IMR-90 (cell line): ENCODE results near the gene WLS. TPM values are rescaled to one million over a fixed set of nuclear protein-coding genes. Genes with fewer than 3 reads are reported as not detected.

Experiments used
- ATAC-seq: fragments of 200-7000 bp; cut with Tn5 transposase; 2 replicates; pipeline ENCODE4 v1.9.1; 2020; ENCODE audit warnings: low read depth, mild to moderate bottlenecking, moderate library complexity
- BruUV-seq: library from RNA; stranded (reverse); fragments of 400-500 nt; replicated peaks from 2 replicates; lab custom pipeline; 2021; lab: Mats Ljungman, UMichigan
- CTCF ChIA-PET: fragments of 300-600 bp; formaldehyde crosslinking; extraction: SDS; loops from one replicate; lab custom pipeline; 2021; ENCODE audit warnings: antibody characterized with exemption; lab: Yijun Ruan, JAX
- POLR2A ChIA-PET: fragments of 300-600 bp; sonication (Branson Sonifier 250); formaldehyde crosslinking; loops from one replicate; lab custom pipeline; 2022; ENCODE audit warnings: antibody characterized with exemption; ENCODE audit not compliant: unreplicated experiment; lab: Charles Lee
- DNase-seq: peaks from one replicate; pipeline ENCODE4 v3.0.0; 2013
- H2AFZ ChIP-seq: replicated peaks from 2 replicates; pipeline ENCODE3; 2013; ENCODE audit warnings: low read length, mild to moderate bottlenecking; ENCODE audit not compliant: poor library complexity
- H2AK5ac ChIP-seq: 2 replicates; pipeline ENCODE4 v1.6.1; 2013; ENCODE audit warnings: low read depth, low read length, inconsistent platforms
- H2AK9ac ChIP-seq: replicated peaks from 2 replicates; pipeline ENCODE3; 2013; ENCODE audit warnings: mild to moderate bottlenecking, low read depth, low read length, moderate library complexity; ENCODE audit not compliant: poor library complexity
- H2BK120ac ChIP-seq: 2 replicates; pipeline ENCODE4 v1.6.1; 2013; ENCODE audit warnings: low read depth, low read length, inconsistent platforms
- H2BK15ac ChIP-seq: 3 replicates; pipeline ENCODE4 v1.6.1; 2013; ENCODE audit warnings: low read depth, low read length, inconsistent platforms
- H2BK20ac ChIP-seq: 2 replicates; pipeline ENCODE4 v1.6.1; 2013; ENCODE audit warnings: low read depth, mild to moderate bottlenecking, inconsistent platforms, low read length, moderate library complexity
- H2BK5ac ChIP-seq: 2 replicates; pipeline ENCODE4 v1.6.1; 2013; ENCODE audit warnings: mild to moderate bottlenecking, low read depth, low read length, inconsistent platforms; ENCODE audit not compliant: poor library complexity, severe bottlenecking
- H3K14ac ChIP-seq: replicated peaks from 2 replicates; pipeline ENCODE4 v1.6.1; 2013; ENCODE audit warnings: low read depth, low read length, inconsistent platforms
- H3K18ac ChIP-seq: 2 replicates; pipeline ENCODE4 v1.6.1; 2013; ENCODE audit warnings: low read depth, low read length, control low read depth
- H3K23ac ChIP-seq: 2 replicates; pipeline ENCODE4 v1.6.1; 2013; ENCODE audit warnings: low read depth, low read length, inconsistent platforms
- H3K27ac ChIP-seq: 2 replicates; pipeline ENCODE4 v1.5.1; 2013; ENCODE audit warnings: mild to moderate bottlenecking, control low read depth, low read length; ENCODE audit not compliant: insufficient read depth
- H3K27me3 ChIP-seq: 2 replicates; pipeline ENCODE4 v1.6.1; 2013; ENCODE audit warnings: low read length; ENCODE audit not compliant: control insufficient read depth, insufficient read depth
- H3K36me3 ChIP-seq: 2 replicates; pipeline ENCODE4 v1.6.1; 2013; ENCODE audit warnings: low read length, mixed read lengths; ENCODE audit not compliant: control insufficient read depth, insufficient read depth
- H3K4ac ChIP-seq: 2 replicates; pipeline ENCODE4 v1.6.1; 2013; ENCODE audit warnings: low read depth, low read length, inconsistent platforms
- H3K4me1 ChIP-seq: 2 replicates; pipeline ENCODE4 v1.6.1; 2013; ENCODE audit warnings: low read length, mixed read lengths; ENCODE audit not compliant: control insufficient read depth, insufficient read depth
- H3K4me2 ChIP-seq: 2 replicates; pipeline ENCODE4 v1.6.1; 2013; ENCODE audit warnings: low read depth, mild to moderate bottlenecking, control low read depth, low read length, moderate library complexity
- H3K4me3 ChIP-seq: 2 replicates; pipeline ENCODE4 v1.5.1; 2013; ENCODE audit warnings: low read depth, mild to moderate bottlenecking, control low read depth, low read length, moderate library complexity; ENCODE audit not compliant: insufficient read depth
- H3K56ac ChIP-seq: 2 replicates; pipeline ENCODE4 v1.6.1; 2013; ENCODE audit warnings: low read length, inconsistent platforms; ENCODE audit not compliant: insufficient read depth; ENCODE audit errors: extremely low read depth
- H3K79me1 ChIP-seq, 2 experiments: 2 replicates each; pipeline ENCODE4 v1.6.1; 2013; ENCODE audit warnings: low read length in 2 of 2, inconsistent platforms in 1 of 2, low read depth in 1 of 2
- H3K9ac ChIP-seq: 2 replicates; pipeline ENCODE4 v1.6.1; 2013; ENCODE audit warnings: low read depth, low read length, control low read depth
- H3K9me1 ChIP-seq: 2 replicates; pipeline ENCODE4 v1.6.1; 2013; ENCODE audit warnings: low read length, inconsistent platforms; ENCODE audit not compliant: insufficient read depth
- H3K9me3 ChIP-seq: 2 replicates; pipeline ENCODE4 v1.6.1; 2013; ENCODE audit warnings: low read length; ENCODE audit not compliant: control insufficient read depth, insufficient read depth
- H4K20me1 ChIP-seq: 2 replicates; pipeline ENCODE4 v1.6.1; 2013; ENCODE audit warnings: low read length, inconsistent platforms; ENCODE audit not compliant: insufficient read depth
- H4K5ac ChIP-seq: 2 replicates; pipeline ENCODE4 v1.6.1; 2013; ENCODE audit warnings: mild to moderate bottlenecking, low read depth, low read length, control low read depth
- H4K8ac ChIP-seq, 2 experiments: 2 replicates each; pipeline ENCODE4 v1.6.1; 2013; ENCODE audit warnings: low read depth in 2 of 2, low read length in 2 of 2, control low read depth in 1 of 2, inconsistent platforms in 1 of 2
- H4K91ac ChIP-seq: 2 replicates; pipeline ENCODE4 v1.6.1; 2013; ENCODE audit warnings: low read depth, low read length, inconsistent platforms; ENCODE audit not compliant: insufficient read depth
- BHLHE40 ChIP-seq: fragments of 150-350 bp; IDR thresholded peaks from 2 replicates; pipeline ENCODE4 v1.6.1; 2016; ENCODE audit warnings: mild to moderate bottlenecking, low read depth, low read length
- CHD1 ChIP-seq: IDR thresholded peaks from 2 replicates; pipeline ENCODE4 v1.6.1; 2012; ENCODE audit warnings: low read depth, low read length, improper control_type of control experiment
- FOS ChIP-seq: fragments of 150-350 bp; IDR thresholded peaks from 2 replicates; pipeline ENCODE4 v1.6.1; 2016; ENCODE audit warnings: low read depth, low read length
- MAFK ChIP-seq: IDR thresholded peaks from 2 replicates; pipeline ENCODE4 v1.6.1; 2012; ENCODE audit warnings: low read depth, low read length, improper control_type of control experiment
- MXI1 ChIP-seq: IDR thresholded peaks from 2 replicates; pipeline ENCODE4 v1.6.1; 2012; ENCODE audit warnings: low read depth, mild to moderate bottlenecking, low read length, moderate library complexity, borderline replicate concordance
- POLR2A ChIP-seq: IDR thresholded peaks from 2 replicates; pipeline ENCODE4 v1.6.1; 2012; ENCODE audit warnings: mild to moderate bottlenecking, low read depth, low read length
- RAD21 ChIP-seq: IDR thresholded peaks from 2 replicates; pipeline ENCODE4 v1.6.1; 2012; ENCODE audit warnings: low read length, improper control_type of control experiment
- RFX5 ChIP-seq: IDR thresholded peaks from 2 replicates; pipeline ENCODE4 v1.8.0; 2012; ENCODE audit warnings: low read depth, mild to moderate bottlenecking, low read length, moderate library complexity
- SMC3 ChIP-seq: fragments of 150-350 bp; IDR thresholded peaks from 2 replicates; pipeline ENCODE4 v1.6.1; 2016; ENCODE audit warnings: low read depth, mild to moderate bottlenecking, antibody characterized with exemption, low read length, moderate library complexity
- WGBS, 2 experiments: methylation state at CpG; one replicate each; pipeline versions ENCODE4 v1.1.5 to v1.1.7; 2013; ENCODE audit warnings: missing lambda C conversion rate in 2 of 2; ENCODE audit not compliant: insufficient read length in 1 of 2; ENCODE audit errors: extremely low coverage in 2 of 2; 5-methylcytosine and 5-hydroxymethylcytosine counted together
- dilution Hi-C: fragments of 300-500 bp; cut with HindIII; formaldehyde crosslinking; loops from one replicate; pipeline ENCODE4 v1.14.3; 2018; ENCODE audit warnings: low sequenced_read_pairs; ENCODE audit not compliant: unreplicated experiment
- in situ Hi-C: fragments of 300-500 bp; cut with MboI; formaldehyde crosslinking; loops from 3 replicates; pipeline ENCODE4 v1.14.3; 2019; ENCODE audit warnings: low sequenced_read_pairs, inconsistent platforms, mixed read lengths
- intact Hi-C: fragments of 100-400 bp; cut with micrococcal nuclease; formaldehyde crosslinking; loops from 2 replicates; pipeline ENCODE4 v1.10.0; 2022
- polyA plus RNA-seq, 3 experiments: library from polyadenylated mRNA; depleted of rRNA; stranded (reverse); fragments of >200 nt; gene quantifications; 2 replicates each; pipeline ENCODE4 v1.2.3, GENCODE V29; 2012; ENCODE audit warnings: low replicate concordance in 1 of 3
- total RNA-seq: library from RNA; depleted of rRNA; stranded (reverse); fragments of >200 nt; gene quantifications from 2 replicates; pipeline ENCODE4 v1.2.3, GENCODE V29; 2012
- TF ChIP-seq, protein P1 (sequence below): fragments of 150-350 bp; IDR thresholded peaks from 2 replicates; pipeline ENCODE4 v1.6.1; 2016; ENCODE audit warnings: low read depth, mild to moderate bottlenecking, low read length, moderate library complexity, borderline replicate concordance
- TF ChIP-seq, protein P2 (sequence below): fragments of 150-350 bp; IDR thresholded peaks from 2 replicates; pipeline ENCODE4 v1.6.1; 2017; ENCODE audit warnings: mild to moderate bottlenecking, antibody characterized with exemption, low read length, low read depth
- TF ChIP-seq, protein P3 (sequence below): conservative IDR thresholded peaks from 2 replicates; pipeline ENCODE4 v1.5.1; 2012; ENCODE audit warnings: mild to moderate bottlenecking, low read depth, low read length, improper control_type of control experiment

WLS gene
- total and polyA plus RNA-seq, 2 of the 4 experiments (the other 2 are of a cell fraction) = 152 to 157 TPM

DNA sequence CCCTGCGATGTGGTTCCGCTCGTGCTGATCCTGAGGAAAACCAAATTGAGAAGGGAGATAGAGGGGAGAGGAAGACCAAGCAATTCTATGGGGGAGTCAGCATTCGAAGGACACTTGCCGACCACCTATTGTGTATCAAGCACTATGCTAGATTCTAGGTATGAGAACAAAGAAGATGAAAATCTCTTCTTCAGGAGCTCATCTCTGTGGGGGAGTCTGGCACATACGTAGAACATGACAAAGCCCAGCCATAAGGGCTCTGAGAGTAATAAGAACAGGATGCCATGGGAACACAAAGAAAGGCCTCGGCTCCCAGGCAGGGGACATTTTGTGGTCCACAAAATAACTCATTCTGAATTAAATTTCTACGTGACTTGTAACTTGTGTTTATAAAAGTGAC lies 83.7 kb downstream of the WLS start:
- intact Hi-C loops = no loop called here

More for the DNA sequence above, 83.7 kb downstream of the WLS start:
- Histone ChIP-seq H3K9ac (no peak overlapping the region), H3K56ac (no peak overlapping the region), H3K9me1 (peaks cover 18% of the 10 kb centered on the region), H4K8ac (no peak overlapping the region), H3K79me1 (peaks cover 12 to 20% of the 10 kb centered on the region in 2 experiments; a peak in 3 of 4 replicates), H3K36me3 (peaks cover 62% of the 10 kb centered on the region), H2AFZ (no peak overlapping the region), H4K20me1 (no peaks in the 10 kb centered on the region), H3K4me1 (0 out of 2 replicates have a peak, but pooled peaks cover 3% of the 10 kb centered on the region), H2BK5ac (no peak overlapping the region), H4K5ac (no peak overlapping the region), H2BK20ac (no peak overlapping the region), H3K4me2 (no peak overlapping the region), H2BK15ac (no peak overlapping the region), H3K14ac (no peak overlapping the region), H2AK9ac (no peak overlapping the region), H3K4me3 (no peak overlapping the region), H3K27ac (no peak overlapping the region), H2BK120ac (no peak overlapping the region), H4K91ac (no peak overlapping the region), H2AK5ac (no peak overlapping the region), H3K18ac (no peak overlapping the region), H3K23ac (no peak overlapping the region), H3K27me3 (no peaks in the 10 kb centered on the region), H3K4ac (no peak overlapping the region), H3K9me3 (no peaks in the 10 kb centered on the region)
- ChIA-PET POLR2A (no interaction called here), CTCF (no interaction called here)
- DNase-seq = no peak
- in situ Hi-C loops (no loop called here), dilution Hi-C loops (no loop called here)
- TF ChIP-seq MXI1 = no peak
- no peak for TF ChIP-seq MAFK
- TF ChIP-seq, protein P1, sequence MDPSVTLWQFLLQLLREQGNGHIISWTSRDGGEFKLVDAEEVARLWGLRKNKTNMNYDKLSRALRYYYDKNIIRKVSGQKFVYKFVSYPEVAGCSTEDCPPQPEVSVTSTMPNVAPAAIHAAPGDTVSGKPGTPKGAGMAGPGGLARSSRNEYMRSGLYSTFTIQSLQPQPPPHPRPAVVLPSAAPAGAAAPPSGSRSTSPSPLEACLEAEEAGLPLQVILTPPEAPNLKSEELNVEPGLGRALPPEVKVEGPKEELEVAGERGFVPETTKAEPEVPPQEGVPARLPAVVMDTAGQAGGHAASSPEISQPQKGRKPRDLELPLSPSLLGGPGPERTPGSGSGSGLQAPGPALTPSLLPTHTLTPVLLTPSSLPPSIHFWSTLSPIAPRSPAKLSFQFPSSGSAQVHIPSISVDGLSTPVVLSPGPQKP = no peak
- TF ChIP-seq RAD21 = no peak
- TF ChIP-seq BHLHE40 = no peak
- TF ChIP-seq CHD1 = no peak
- TF ChIP-seq POLR2A = no peak
- TF ChIP-seq, protein P2, sequence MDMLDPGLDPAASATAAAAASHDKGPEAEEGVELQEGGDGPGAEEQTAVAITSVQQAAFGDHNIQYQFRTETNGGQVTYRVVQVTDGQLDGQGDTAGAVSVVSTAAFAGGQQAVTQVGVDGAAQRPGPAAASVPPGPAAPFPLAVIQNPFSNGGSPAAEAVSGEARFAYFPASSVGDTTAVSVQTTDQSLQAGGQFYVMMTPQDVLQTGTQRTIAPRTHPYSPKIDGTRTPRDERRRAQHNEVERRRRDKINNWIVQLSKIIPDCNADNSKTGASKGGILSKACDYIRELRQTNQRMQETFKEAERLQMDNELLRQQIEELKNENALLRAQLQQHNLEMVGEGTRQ = no peak
- no peak for TF ChIP-seq SMC3
- TF ChIP-seq, protein P3, sequence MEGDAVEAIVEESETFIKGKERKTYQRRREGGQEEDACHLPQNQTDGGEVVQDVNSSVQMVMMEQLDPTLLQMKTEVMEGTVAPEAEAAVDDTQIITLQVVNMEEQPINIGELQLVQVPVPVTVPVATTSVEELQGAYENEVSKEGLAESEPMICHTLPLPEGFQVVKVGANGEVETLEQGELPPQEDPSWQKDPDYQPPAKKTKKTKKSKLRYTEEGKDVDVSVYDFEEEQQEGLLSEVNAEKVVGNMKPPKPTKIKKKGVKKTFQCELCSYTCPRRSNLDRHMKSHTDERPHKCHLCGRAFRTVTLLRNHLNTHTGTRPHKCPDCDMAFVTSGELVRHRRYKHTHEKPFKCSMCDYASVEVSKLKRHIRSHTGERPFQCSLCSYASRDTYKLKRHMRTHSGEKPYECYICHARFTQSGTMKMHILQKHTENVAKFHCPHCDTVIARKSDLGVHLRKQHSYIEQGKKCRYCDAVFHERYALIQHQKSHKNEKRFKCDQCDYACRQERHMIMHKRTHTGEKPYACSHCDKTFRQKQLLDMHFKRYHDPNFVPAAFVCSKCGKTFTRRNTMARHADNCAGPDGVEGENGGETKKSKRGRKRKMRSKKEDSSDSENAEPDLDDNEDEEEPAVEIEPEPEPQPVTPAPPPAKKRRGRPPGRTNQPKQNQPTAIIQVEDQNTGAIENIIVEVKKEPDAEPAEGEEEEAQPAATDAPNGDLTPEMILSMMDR = no peak
- no peak for TF ChIP-seq FOS
- TF ChIP-seq RFX5 = no peak
- no TSS peak for BruUV-seq
- WGBS, 2 experiments = 100% methylated on average over 2 of the region's 8 CpGs; no CpG with 5 or more reads in 1 of the 2 experiments
- no peak for ATAC-seq
